Measurements from ENCODE around the gene CARMIL1.

CARMIL1 gene

DNA sequence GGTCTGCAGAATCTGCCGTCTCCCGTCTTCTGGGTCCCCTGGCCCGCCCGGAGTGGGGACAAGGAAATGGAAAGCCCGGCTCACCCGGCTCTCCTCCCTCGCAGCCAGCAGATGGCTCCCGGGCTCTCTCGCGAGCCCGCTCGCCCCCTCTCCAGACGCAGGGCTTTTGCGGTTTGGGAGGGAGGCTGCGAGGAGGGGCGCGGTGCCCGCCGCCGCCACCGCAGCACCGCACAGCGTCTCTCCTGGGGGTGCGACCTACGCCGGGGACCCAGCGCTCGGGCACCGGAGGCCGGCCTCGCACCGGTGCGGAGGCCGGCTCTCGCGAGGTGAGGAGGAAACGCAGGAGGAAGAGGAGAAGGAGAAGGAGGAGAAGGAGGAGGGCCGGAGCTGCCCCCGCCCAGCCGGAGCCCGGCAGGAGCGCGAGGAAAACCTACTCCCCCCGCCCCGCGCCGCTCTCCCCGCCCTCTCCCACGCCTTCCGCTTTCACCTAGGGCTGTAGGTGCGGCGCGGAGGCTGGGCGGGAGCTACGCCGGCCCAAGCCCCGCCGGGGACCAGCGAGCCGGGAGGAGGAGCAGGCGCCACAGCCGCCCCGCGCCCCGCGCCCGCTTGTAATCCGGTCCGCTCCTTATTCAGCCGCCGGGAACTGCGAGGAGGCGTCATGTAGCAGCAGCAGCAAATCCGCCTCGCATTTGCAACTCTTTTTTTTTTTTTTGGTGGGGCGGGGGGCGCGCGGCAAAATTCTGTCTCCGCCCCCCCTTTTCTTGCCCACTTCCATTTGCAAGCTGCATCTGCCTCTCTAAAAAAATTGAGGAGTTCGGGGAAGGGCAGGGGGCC lies at the start of gene CARMIL1:
Gene CARMIL1 (plus strand): TSS at position 461 of the 834 bp plus-strand sequence. CDS start 422 bp downstream, outside the sequence.
- DNase-seq, result peak; percentile 73

DNA sequence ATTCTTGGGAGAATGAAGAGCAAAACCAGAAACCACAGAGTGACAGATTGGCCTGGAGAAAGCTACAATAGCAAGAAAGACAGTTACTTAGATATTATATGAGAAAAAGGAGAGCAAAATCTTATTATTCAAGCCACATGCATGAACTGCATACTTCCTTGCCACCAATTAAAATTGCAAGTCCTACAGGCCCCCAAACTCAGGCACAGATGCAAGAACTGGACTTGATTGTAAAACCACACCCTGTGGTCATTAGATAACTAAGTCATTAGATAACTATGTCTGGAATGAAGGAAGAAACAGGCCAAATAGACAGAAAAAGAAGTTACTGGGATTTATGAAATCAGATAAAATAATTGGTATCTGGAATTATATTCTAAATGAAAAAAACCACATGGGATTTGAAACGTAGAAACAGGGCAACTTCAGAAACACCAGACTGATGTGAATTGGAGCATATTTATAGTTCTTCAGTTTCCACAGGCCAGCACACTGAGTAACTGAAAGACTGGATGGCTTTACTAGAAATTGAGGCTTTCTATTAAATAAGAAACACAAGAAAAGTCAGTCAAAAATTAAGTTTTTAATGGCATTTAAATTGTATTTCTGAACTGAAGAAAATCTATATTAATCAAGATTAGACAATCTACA lies 49.4 kb upstream of the CARMIL1 start:
- DNase-seq, result no peak

DNA sequence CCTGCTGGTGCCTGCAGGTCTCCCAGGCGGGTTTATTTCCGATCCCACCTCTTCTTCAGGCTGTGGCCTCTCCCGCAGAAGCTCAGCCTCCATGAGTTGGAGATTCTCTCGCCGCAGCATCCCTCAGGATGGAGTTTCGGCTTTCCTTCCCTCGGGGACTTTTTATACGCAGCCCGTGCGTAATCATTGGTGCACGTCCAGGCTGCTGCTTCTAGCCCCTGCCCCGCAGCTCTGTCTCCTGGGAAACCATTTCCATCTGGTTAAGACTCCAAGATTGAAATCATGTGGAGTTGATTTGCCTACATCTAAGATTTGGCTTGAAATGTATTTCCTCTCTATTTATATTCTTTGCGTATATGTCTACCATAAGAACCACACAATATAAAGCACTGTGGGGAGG lies 46.7 kb upstream of the CARMIL1 start:
- no peak for DNase-seq

DNA sequence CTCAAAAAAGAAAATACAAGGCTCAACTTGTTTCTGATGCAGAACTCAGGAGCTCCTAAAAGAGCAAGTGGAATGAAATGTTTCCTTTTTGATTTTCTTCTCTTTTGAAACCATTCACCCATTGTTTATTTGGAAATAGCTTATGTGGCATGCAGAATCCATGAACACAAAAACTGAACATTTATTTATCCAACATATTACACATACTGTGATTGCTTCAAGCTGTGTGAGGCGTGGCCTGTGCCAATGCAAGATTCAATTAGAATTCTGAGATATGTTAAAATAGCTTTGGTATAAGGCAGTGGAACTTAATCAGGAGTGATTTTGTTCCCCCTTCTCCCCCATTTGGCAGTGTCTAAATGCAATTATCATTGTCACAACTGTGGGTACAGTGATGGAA lies 45.9 kb upstream of the CARMIL1 start:
- no peak for DNase-seq

- no peak for DNase-seq
Observed at GRCh38 chr6:25237579-25237978, 41.6 kb upstream of the CARMIL1 start.

DNA sequence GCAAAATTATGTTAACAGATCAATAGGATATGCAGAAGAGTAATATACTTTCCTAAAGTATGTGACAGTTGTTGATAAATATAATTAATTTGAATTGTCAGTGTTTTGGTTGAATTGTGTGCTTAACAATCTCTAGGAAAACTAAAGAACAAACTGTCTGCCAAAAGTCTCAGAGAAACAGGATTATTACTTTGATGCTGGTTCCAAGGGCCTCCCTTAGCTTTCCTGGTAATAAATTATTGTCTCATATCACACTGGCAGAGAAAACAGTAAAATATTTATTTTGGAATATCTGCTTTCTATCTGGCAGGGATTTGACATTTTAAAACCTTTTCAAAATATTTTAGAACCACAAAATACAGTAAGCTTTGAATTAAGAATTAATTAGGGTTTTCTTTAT lies 40.1 kb upstream of the CARMIL1 start:
- DNase-seq, result no peak

DNA sequence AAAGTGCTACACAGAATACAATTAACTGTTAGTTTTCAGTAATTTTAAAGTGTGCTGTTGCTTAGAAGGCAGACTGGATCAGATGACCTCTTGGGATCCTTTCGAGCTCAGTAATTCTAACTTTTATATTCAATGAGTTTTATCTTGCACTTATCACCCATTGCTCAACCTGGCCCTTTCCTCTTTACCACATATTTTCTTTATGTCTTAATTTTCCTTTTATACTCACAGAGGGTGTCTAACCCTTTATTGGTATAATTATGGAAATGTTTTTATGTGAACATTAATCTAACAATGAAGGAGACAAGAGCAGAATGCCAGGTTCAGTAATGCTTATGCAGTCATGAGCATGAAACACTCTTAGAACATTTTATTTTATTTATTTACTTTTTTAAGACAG lies 39.7 kb upstream of the CARMIL1 start:
- no peak for DNase-seq

- DNase-seq, result no peak
Observed at GRCh38 chr6:25242567-25242966, 36.6 kb upstream of the CARMIL1 start.

- DNase-seq, result no peak
Observed at GRCh38 chr6:25244865-25245264, 34.3 kb upstream of the CARMIL1 start.

- DNase-seq, result no peak
Observed at GRCh38 chr6:25248123-25248522, 31.1 kb upstream of the CARMIL1 start.

DNA sequence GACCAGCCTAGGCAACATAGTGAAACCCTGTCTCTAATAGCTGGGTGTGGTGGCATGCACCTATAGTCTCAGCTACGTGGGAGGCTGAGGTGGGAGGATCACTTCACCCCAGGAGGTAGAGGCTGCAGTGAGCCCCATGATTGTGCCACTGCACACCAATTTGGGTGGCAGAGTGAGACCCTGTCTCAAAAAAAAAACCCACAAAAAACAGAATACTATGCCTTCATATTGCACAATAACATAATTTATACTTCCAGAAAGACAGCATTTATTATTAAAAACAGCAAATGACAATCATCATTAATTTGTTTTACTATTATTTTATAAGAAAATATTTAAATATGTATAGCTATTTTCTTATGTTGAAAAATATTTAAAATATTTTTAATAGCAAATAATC lies 30.0 kb upstream of the CARMIL1 start:
- DNase-seq, result no peak

GRCh38 chr6:25250878-25251277 lies 28.3 kb upstream of the CARMIL1 start:
- no peak for DNase-seq

DNA sequence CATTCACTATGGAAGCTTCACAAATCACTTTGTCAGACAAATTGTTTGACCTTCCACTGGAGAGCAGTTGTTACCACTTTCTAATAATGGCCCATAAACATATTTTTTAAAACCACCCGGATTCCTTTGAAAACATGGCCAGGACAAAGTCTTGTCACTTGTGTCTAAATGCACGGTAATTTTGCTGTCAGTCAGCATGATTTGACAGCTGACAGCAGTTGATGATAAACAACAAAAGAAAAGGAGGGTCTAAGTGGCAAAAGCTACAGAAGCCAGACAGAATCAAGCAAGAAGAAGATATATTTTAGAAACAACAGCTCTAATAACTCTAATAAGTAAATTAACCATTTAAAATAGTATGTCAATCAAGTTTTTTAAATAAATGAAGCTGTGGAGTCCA lies 27.7 kb upstream of the CARMIL1 start:
- DNase-seq, result no peak

- peak; percentile 76 for DNase-seq
Observed at GRCh38 chr6:25253351-25253750, 25.8 kb upstream of the CARMIL1 start.

DNA sequence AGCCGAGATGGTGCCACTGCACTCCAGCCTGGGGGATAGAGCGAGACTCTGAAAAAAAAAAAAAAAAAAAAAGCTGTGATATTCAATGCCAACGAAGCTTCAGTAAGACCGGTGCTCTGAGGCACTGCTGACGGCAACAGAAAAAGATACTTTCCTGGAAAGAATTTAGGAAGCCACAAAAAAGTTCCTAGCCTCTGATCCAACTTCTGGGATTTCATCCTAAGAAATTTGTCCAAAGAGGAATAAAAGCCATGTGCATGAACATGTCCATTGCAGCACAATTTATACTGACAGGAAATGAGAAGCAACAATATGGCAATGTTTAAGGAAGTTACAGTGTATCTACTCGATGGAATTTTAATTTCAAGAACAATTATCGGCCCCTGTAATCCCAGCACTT lies 24.5 kb upstream of the CARMIL1 start:
- DNase-seq, result no peak

- DNase-seq, result no peak
Observed at GRCh38 chr6:25257686-25258348, 21.4 kb upstream of the CARMIL1 start.

DNA sequence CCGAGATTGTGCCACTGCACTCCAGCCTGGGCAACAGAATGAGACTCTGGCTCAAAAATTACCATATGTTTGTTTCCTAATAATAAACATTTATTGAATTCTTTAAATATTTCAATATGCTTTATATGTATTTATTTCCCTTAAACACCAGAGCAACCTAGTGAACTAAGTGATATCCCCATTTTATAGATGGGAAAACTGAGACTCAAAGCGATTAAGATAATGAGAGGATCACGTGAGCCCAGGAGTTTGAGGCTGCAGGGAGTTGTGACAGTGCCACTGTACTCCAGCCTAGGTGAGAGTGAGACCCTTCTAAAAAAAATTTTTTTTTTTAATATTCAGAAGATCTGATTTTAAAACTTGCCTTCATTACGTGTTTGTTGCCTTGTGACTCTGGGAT lies 19.4 kb upstream of the CARMIL1 start:
- no peak for DNase-seq

GRCh38 chr6:25263657-25264056 lies 15.5 kb upstream of the CARMIL1 start:
- no peak for DNase-seq

GRCh38 chr6:25266456-25267100 lies 12.6 kb upstream of the CARMIL1 start:
- DNase-seq, result no peak

DNA sequence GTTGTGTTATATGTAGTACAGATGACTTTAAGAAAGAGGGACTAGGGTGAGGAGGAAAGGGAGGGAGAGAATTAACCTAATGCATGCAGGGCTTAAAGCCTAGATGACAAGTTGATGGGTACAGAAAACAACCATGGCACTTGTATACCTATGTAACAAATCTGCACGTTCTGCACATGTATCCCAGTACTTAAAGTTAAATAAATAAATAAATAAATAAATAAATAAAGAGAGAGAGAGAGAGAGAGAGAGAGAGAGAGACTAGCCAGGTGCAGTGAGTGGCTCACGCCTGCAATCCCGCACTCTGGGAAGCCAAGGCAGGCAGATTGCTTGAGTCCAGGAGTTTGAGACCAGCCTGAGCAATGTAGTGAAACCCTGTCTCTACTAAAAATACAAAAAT lies 11.5 kb upstream of the CARMIL1 start:
- no peak for DNase-seq

DNA sequence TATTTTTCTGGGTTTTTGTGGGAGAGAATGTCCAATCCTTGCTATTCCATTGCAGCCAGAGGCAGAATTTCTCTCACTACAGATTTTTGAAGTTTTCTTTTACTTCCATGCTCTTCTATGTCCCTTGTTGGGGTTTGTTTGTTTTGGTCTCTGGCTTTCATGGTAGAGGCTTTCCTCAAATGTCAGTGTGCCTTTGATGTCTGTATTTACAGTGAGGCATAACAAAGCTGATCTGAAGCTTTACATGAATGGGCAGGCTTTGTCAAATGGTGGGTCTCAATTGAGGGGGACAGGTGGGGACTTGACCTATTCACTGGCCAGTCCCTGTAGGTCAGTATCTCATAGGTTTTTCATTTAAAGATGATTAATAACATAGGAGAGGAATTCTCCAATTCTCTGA lies 8.6 kb upstream of the CARMIL1 start:
- DNase-seq, result no peak

- no peak for DNase-seq
Observed at GRCh38 chr6:25275436-25275835, 3.7 kb upstream of the CARMIL1 start.

GRCh38 chr6:25277386-25277785 lies 1.8 kb upstream of the CARMIL1 start:
- no peak for DNase-seq

- DNase-seq, result no peak
Observed at GRCh38 chr6:25277857-25278256, 1.3 kb upstream of the CARMIL1 start.

Measured in NCI-H1092 treated with DMSO at 0.1 percent for 48 hours (cell line).